HepG2 (cell line): Measurements from ENCODE around the gene WBP1. TPM values are rescaled to one million over a fixed set of nuclear protein-coding genes. Genes with fewer than 3 reads are reported as not detected.
A peak's percentile ranks its signal among the peaks of the same experiment; 100 is the strongest.

Source experiments
- ATF1 ChIP-seq: IDR thresholded peaks from 2 replicates; pipeline ENCODE4 v1.6.1; 2016; ENCODE audit warnings: mild to moderate bottlenecking, control low read depth
- ESRRA ChIP-seq: sonication (generic); formaldehyde crosslinking; IDR thresholded peaks from 2 replicates; pipeline ENCODE4 v1.5.1; 2020; ENCODE audit warnings: mild to moderate bottlenecking, low read depth, missing genetic modification reagents
- FOXK1 ChIP-seq: sonication (generic); formaldehyde crosslinking; IDR thresholded peaks from 2 replicates; pipeline ENCODE4 v1.4.0; 2020; ENCODE audit warnings: low read depth, missing genetic modification reagents, borderline replicate concordance
- FOXO4 ChIP-seq: sonication (generic); formaldehyde crosslinking; conservative IDR thresholded peaks from 2 replicates; pipeline ENCODE4 v1.8.1; 2023; ENCODE audit warnings: missing genetic modification reagents
- HNF1A ChIP-seq, 2 experiments: sonication (generic) in 1 of 2; formaldehyde crosslinking in 1 of 2; IDR thresholded peaks; 2 replicates each; pipeline versions ENCODE4 v1.4.0 to v1.6.1; 2016 to 2020; ENCODE audit warnings: borderline replicate concordance in 1 of 2, low read depth in 1 of 2, mild to moderate bottlenecking in 1 of 2, missing genetic modification reagents in 1 of 2
- HNF4G ChIP-seq, 2 experiments: sonication (generic) in 1 of 2; formaldehyde crosslinking in 1 of 2; IDR thresholded peaks; 2 replicates each; pipeline versions ENCODE4 v1.4.0 to v1.6.1; 2011 to 2020; ENCODE audit warnings: borderline replicate concordance in 2 of 2, low read depth in 2 of 2, mild to moderate bottlenecking in 2 of 2, low read length in 1 of 2, missing genetic modification reagents in 1 of 2, moderate library complexity in 1 of 2
- KAT7 ChIP-seq: IDR thresholded peaks from 2 replicates; pipeline ENCODE4 v1.6.1; 2018; ENCODE audit warnings: borderline replicate concordance, missing compliant biosample characterization
- KDM3A ChIP-seq: IDR thresholded peaks from 2 replicates; pipeline ENCODE4 v1.6.1; 2018; ENCODE audit warnings: low read depth, missing compliant biosample characterization
- KLF9 ChIP-seq: IDR thresholded peaks from 2 replicates; pipeline ENCODE4 v1.6.1; 2016; ENCODE audit warnings: low read depth
- REPIN1 ChIP-seq: sonication (generic); formaldehyde crosslinking; IDR thresholded peaks from 2 replicates; pipeline ENCODE4 v1.8.0; 2022; ENCODE audit warnings: missing genetic modification reagents, low read depth, mild to moderate bottlenecking, borderline replicate concordance
- RFXANK ChIP-seq: IDR thresholded peaks from 2 replicates; pipeline ENCODE4 v1.6.1; 2016
- RORA ChIP-seq: sonication (generic); formaldehyde crosslinking; IDR thresholded peaks from 2 replicates; pipeline ENCODE4 v1.5.0; 2020; ENCODE audit warnings: mild to moderate bottlenecking, missing genetic modification reagents, moderate library complexity
- RXRB ChIP-seq: IDR thresholded peaks from 2 replicates; pipeline ENCODE4 v1.6.1; 2016; ENCODE audit warnings: borderline replicate concordance, missing genetic modification reagents, missing compliant biosample characterization
- TRIM22 ChIP-seq: fragments of 450-650 bp; IDR thresholded peaks from 2 replicates; pipeline ENCODE4 v1.6.1; 2017
- WIZ ChIP-seq: sonication (generic); formaldehyde crosslinking; IDR thresholded peaks from 2 replicates; pipeline ENCODE4 v1.5.1; 2020; ENCODE audit warnings: mild to moderate bottlenecking, missing genetic modification reagents
- YY1 ChIP-seq: IDR thresholded peaks from 2 replicates; pipeline ENCODE4 v1.6.1; 2011; ENCODE audit warnings: low read length, low read depth, moderate library complexity, mild to moderate bottlenecking; ENCODE audit not compliant: insufficient read depth, insufficient replicate concordance
- ZBTB20 ChIP-seq: sonication (generic); formaldehyde crosslinking; IDR thresholded peaks from 2 replicates; pipeline ENCODE4 v1.8.1; 2023; ENCODE audit warnings: missing genetic modification reagents, low read depth, mild to moderate bottlenecking, borderline replicate concordance
- ZFY ChIP-seq: sonication (generic); formaldehyde crosslinking; IDR thresholded peaks from 2 replicates; pipeline ENCODE4 v1.4.0; 2020; ENCODE audit warnings: missing genetic modification reagents
- ZNF343 ChIP-seq: sonication (generic); formaldehyde crosslinking; IDR thresholded peaks from 2 replicates; pipeline ENCODE4 v1.4.0; 2020; ENCODE audit warnings: mild to moderate bottlenecking, missing genetic modification reagents
- ZNF670 ChIP-seq: sonication (generic); formaldehyde crosslinking; IDR thresholded peaks from 2 replicates; pipeline ENCODE4 v1.8.0; 2022; ENCODE audit warnings: mild to moderate bottlenecking, missing genetic modification reagents, borderline replicate concordance
- ZNF768 ChIP-seq: sonication (generic); formaldehyde crosslinking; IDR thresholded peaks from 2 replicates; pipeline ENCODE4 v1.4.0; 2020; ENCODE audit warnings: missing genetic modification reagents
- polyA plus RNA-seq, 8 experiments: library from polyadenylated mRNA; depleted of rRNA in 3 of 8; stranded (reverse) in 7 of 8; unstranded in 1 of 8; fragments of >200 nt; fragmentation: Illumina TruSeq in 4 of 8; extraction: Trizol in 4 of 8; gene quantifications; 2 replicates each; pipeline versions ENCODE4 v1.2.1 to v1.2.3, GENCODE V29; 2011 to 2016; ENCODE audit warnings: low read depth in 4 of 8, missing spikeins in 1 of 8, mixed read lengths in 1 of 8; ENCODE audit not compliant: insufficient read depth in 1 of 8
- total RNA-seq, 5 experiments: library from RNA; depleted of rRNA; stranded (reverse); fragments of >200 nt; fragmentation: Illumina TruSeq; extraction: Trizol; gene quantifications; 2 replicates each; pipeline ENCODE4 v1.2.3, GENCODE V29; 2016; ENCODE audit warnings: low read depth in 1 of 5

WBP1 gene
- total and polyA plus RNA-seq, 2 of the 13 experiments (the other 11 are each of a cell fraction or from before 2014, with no cell fraction given): 38.8 to 85.7 TPM

DNA sequence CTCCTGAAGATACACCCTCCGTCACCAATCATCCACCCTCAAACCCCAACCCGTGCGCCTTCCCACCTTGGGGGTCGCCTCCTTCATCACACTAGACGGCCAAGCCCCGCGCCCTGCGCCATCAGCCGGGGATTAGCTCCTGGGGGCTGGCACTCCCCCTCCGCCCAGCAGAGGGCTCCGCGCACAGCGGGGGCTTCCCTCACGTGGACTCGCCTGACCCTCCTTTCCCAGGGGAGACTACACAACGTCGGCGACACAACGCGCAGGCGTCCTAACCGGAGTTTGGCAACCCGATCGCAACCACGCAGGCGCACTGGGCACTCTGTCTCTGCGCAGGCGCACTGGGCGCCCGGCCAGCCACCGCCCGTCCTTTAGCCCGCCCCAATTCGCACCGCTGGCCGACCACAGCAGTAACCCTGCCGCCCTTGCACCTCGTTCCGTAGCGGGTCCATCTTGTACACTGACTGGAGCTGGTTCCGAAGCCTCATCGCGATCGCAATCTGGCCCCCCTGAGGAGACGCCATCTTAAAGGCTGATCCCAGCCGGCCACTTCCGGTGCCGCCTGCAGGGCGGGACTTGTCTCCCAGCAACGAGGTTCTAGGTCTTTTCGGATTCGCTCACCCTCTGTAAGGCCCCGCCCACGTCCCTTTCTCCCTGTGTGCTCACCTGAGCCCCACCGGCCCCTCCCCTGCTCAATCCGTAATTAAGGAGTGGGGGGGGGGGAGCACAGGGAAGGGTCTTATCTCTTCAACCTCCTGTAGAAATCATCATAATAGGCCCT is 49.1 kb downstream of the WBP1 start, which contains the start of gene PCGF1 (continued):
- TF ChIP-seq KDM3A (no peak; the same call in 1 of the 2 replicates), RORA (CRISPR knock-in tag) (no peak), REPIN1 (peak; percentile 84), ATF1 (CRISPR knock-in tag) (no peak), RFXANK (CRISPR knock-in tag) (no peak; the same call in 1 of the 2 replicates), RXRB (CRISPR knock-in tag) (peak; percentile 92), ZNF768 (peak; percentile 80), TRIM22 (no peak), KAT7 (peak; percentile 92; the same call in 1 of the 2 replicates), YY1 (peak; percentile 97), ZNF670 (peak; percentile 56; the same call in 1 of the 2 replicates), HNF4G (IDR thresholded peaks at IDR 0.05; ENCODE audit: borderline replicate concordance, low read depth, low read length) (0 out of 2 replicates have a peak, but pooled peaks have one; percentile 15), HNF4G (CRISPR knock-in tag; IDR thresholded peaks at IDR 0.05; ENCODE audit: borderline replicate concordance, low read depth) (peak; percentile 61), WIZ (no peak; the same call in 1 of the 2 replicates), KLF9 (CRISPR knock-in tag) (no peak), ZBTB20 (CRISPR knock-in tag) (peak; percentile 84; the same call in 1 of the 2 replicates), ZFY (CRISPR knock-in tag) (peak; percentile 30; the same call in 1 of the 2 replicates), ZNF343 (CRISPR knock-in tag) (peak; percentile 69; the same call in 1 of the 2 replicates), FOXO4 (no peak), ESRRA (CRISPR knock-in tag) (peak; percentile 71), FOXK1 (CRISPR knock-in tag) (peak; percentile 87), HNF1A (IDR thresholded peaks at IDR 0.05; ENCODE audit: low read depth) (0 out of 2 replicates have a peak, but pooled peaks have one; percentile 3), HNF1A (CRISPR knock-in tag; IDR thresholded peaks at IDR 0.05; ENCODE audit: borderline replicate concordance) (peak; percentile 86; the same call in 1 of the 2 replicates)
